Suppressor macrophage treated with lipopolysaccharide for 4 hours (primary cell): Measurements from ENCODE around the gene ACADSB.

Experiments used
- DNase-seq: peaks from one replicate; pipeline ENCODE4 v3.0.0-alpha.2; 2020

The ACADSB gene

DNA sequence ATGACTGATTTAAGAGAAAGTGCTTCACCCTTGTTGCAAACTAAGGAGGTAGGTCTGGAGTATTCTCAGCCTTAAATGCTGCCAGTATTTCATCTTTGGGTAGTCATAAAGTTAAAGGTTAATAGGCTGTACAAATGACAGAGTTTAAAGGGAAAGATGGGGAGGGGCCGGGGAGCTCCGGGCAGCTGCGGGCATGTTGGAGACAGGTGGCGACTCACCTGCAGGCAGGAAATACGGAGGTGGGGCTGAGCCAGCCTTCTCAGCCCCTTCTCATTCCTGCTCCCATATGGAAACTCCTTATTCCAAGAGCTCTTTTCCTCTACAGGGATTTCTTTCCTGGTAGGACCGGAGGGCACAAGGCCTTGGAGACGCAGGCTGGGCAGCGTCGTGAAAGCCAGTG is 95.1 kb downstream of the ACADSB start:
- no peak for DNase-seq
